Natural killer cell treated with Interleukin-12 subunit alpha and Interleukin-12 subunit beta and Interleukin-15 and Interleukin-18, amount 100 ng/mL, for 72 hours (primary cell): ENCODE data around the gene SLC29A2. TPM values are rescaled to one million over a fixed set of nuclear protein-coding genes. Genes with fewer than 3 reads are reported as not detected.
"Not testable (repeated sequence)": the region's sequence is repeated elsewhere in the genome, so short reads cannot be mapped to it uniquely, and the experiment has no call there.

Source experiments
- ATAC-seq, 2 donors: fragments of 150-1000 bp; cut with Tn5 transposase in 1 of 2; sonication (Bioruptor Pico), chemical (Tn5 transposase) in 1 of 2; 2 replicates each; pipeline ENCODE4 v1.10.0; 2021
- DNase-seq: peaks from one replicate; pipeline ENCODE4 v3.0.0; 2022; ENCODE audit warnings: low spot score
- H3K27ac Mint-ChIP-seq, 2 donors: 1 replicate in 1 of 2; 2 replicates in 1 of 2; pipeline ENCODE4 v1.8.0; 2022; ENCODE audit warnings: mixed read lengths in 2 of 2, mild to moderate bottlenecking in 1 of 2, moderate library complexity in 1 of 2
- H3K27me3 Mint-ChIP-seq, 2 donors: 1 replicate in 1 of 2; 2 replicates in 1 of 2; pipeline ENCODE4 v1.8.0; 2022; ENCODE audit warnings: mixed read lengths in 2 of 2
- H3K36me3 Mint-ChIP-seq: one replicate; pipeline ENCODE4 v1.8.0; 2022; ENCODE audit warnings: mixed read lengths
- H3K4me1 Mint-ChIP-seq, 2 donors: 1 replicate in 1 of 2; 2 replicates in 1 of 2; pipeline ENCODE4 v1.8.0; 2022; ENCODE audit warnings: low read depth in 2 of 2, mixed read lengths in 2 of 2, mild to moderate bottlenecking in 1 of 2
- H3K4me3 Mint-ChIP-seq: one replicate; pipeline ENCODE4 v1.8.0; 2022; ENCODE audit warnings: mixed read lengths
- H3K9me3 Mint-ChIP-seq: 2 replicates; pipeline ENCODE4 v1.8.0; 2022; ENCODE audit warnings: mixed read lengths
- total RNA-seq, 2 donors: library from RNA; stranded (reverse); gene quantifications; one replicate each; pipeline ENCODE4 v1.2.3, GENCODE V29; 2022

Gene SLC29A2
- total RNA-seq, 2 donors from 2014 or later, result 2.4 to 13.6 TPM

DNA sequence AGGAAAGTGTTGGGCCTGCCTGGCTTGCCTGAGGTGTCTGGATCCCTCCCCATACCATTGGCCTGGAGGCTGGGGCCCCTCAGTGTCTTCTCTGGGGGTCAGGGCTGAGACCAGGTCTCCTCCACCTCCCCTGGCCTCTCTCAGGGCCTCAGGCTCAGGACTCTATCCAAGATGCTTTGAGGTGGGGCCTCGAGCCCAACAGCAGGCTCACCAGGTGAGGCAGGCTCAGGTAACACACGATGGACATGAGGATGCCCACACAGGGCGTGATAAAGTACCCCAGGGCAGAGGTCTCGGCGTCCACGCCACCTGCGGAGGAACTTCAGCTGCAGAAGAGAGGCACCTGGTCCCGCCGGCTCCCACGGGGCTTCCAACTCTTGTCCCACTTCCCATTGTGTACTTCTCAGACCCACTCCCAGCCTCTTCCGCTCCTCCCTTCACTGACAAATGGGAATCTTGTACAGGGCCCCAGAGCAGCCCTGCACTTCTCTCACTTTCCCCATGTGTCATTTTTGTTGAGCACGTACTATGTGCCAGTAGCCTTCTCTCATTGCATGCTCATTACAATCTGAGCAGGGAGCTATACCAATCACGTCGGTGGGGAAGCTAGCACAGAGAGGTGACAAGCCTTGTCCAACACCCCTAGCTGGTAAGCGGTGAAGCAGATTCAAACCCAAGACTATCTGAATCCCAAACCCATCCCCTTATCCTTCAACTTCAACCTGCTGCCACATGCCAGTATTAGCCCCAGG is 3.8 kb downstream of the SLC29A2 start:
- ATAC-seq (no peak), DNase-seq (no peak)
- no peaks in the 10 kb centered on the region for H3K36me3 Mint-ChIP-seq
- H3K27ac Mint-ChIP-seq, result no peak overlapping the region
- H3K9me3 Mint-ChIP-seq, result no peaks in the 10 kb centered on the region
- peaks cover 0 to 11% of the 10 kb centered on the region in 2 donors for H3K4me1 Mint-ChIP-seq
- no peaks in the 10 kb centered on the region for H3K27me3 Mint-ChIP-seq
- H3K4me3 Mint-ChIP-seq, result no peak overlapping the region

DNA sequence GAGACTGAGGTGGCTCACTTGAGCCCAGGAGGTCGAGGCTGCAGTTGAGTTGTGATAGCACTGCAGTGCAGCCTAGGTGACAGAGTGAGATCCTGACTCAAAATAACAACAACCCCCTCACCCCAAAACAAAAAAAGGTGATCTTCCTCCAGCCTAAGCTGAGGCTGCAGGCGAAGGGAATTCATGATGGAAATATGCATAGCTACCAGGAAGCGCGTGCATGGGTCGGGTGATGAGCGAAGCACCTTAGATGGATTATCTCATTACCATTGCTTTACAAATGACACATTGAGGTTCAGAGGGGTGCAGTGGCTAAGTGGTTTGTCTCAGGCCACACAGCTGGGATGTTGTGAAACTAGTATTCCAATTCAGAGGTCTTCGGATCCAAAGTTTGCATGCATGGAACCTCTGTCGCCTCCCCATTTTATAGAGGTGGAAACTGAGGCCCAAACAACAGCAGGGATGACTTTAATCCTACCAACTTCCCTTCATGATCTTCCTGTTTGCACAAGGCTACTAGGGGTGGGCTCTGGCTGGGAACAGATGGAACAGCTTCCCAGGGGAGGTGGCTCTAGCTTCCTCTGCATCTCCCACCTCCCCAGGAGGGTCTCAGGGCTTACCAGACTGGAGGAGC is 4.6 kb downstream of the SLC29A2 start:
- H3K4me1 Mint-ChIP-seq, result peaks cover 0 to 7% of the 10 kb centered on the region in 2 donors
- ATAC-seq (no peak), DNase-seq (no peak)
- no peaks in the 10 kb centered on the region for H3K27me3 Mint-ChIP-seq
- H3K36me3 Mint-ChIP-seq, result no peaks in the 10 kb centered on the region
- H3K9me3 Mint-ChIP-seq, result no peaks in the 10 kb centered on the region
- no peak overlapping the region for H3K27ac Mint-ChIP-seq
- no peak overlapping the region for H3K4me3 Mint-ChIP-seq

DNA sequence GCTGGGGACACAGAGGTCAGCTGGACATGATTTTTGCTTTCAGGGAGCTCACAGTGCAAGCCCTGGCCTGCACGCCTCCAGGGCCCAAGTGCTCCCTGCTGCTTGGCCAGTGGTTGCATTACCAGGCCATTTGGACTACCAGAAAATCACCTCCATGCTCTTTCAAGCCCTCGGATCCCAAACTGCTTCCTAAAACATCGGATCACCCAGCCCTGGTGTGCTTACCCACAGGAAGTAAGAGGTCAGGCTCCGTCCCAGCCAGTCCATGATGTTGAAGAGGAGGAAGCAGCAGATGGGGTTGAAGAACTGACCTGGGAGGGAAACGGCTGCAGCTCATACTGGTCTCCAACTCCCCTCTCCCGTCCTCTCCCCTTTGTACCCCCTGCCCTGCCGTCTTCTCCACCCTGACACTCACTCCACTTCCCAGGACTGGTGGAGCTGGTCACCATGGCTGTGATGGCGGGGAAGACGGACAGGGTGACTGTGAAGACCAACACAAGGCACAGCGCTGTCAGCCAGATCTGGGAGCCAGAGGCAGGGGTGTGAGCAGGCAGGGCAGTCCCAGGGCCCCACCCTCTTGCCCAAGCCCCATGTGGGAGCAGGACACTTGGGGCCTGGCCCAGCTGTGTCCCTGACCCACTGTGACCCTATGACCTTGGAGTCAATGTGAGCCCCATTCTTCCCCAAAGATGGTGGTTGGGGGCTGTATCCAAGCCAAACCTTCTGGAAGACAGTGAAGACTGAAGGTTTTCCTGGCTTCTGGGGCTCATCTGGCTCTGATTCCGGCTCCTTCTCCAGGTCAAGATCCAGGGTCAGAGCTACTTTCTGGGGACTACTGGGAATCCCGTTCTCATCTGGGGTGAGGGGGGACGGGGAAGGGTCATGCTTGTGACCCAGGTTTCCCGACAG is 5.6 kb downstream of the SLC29A2 start:
- no peak overlapping the region for H3K27ac Mint-ChIP-seq
- no peaks in the 10 kb centered on the region for H3K27me3 Mint-ChIP-seq
- DNase-seq, result no peak
- no peak for ATAC-seq
- peaks cover 0 to 7% of the 10 kb centered on the region in 2 donors for H3K4me1 Mint-ChIP-seq
- no peak overlapping the region for H3K4me3 Mint-ChIP-seq
- no peaks in the 10 kb centered on the region for H3K9me3 Mint-ChIP-seq
- H3K36me3 Mint-ChIP-seq, result no peaks in the 10 kb centered on the region

DNA sequence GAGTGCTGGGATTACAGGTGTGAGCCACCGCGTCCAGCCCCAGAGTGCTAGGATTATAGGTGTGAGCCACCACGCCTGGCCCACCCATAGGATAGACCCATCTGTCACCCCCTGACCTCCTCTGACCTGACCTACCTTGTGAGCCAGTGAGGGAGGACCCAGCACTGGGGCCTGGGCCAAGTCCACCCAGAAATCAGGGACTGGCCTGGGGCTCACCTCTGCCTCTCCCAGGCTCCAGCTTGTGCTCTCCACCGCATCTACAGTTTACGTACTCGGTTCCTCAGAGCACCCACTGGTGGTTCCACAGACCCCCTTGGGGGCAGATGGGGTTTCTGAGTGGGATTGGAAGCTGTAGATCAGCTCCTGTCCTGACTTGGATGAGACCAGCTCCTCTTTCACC is 6.4 kb downstream of the SLC29A2 start:
- H3K9me3 Mint-ChIP-seq, result no peaks in the 10 kb centered on the region
- H3K27ac Mint-ChIP-seq, result no peak overlapping the region
- H3K27me3 Mint-ChIP-seq, result no peaks in the 10 kb centered on the region
- no peak overlapping the region for H3K4me3 Mint-ChIP-seq
- peaks cover 0 to 5% of the 10 kb centered on the region in 2 donors for H3K4me1 Mint-ChIP-seq
- no peaks in the 10 kb centered on the region for H3K36me3 Mint-ChIP-seq
- DNase-seq, result no peak
- ATAC-seq, result no peak

DNA sequence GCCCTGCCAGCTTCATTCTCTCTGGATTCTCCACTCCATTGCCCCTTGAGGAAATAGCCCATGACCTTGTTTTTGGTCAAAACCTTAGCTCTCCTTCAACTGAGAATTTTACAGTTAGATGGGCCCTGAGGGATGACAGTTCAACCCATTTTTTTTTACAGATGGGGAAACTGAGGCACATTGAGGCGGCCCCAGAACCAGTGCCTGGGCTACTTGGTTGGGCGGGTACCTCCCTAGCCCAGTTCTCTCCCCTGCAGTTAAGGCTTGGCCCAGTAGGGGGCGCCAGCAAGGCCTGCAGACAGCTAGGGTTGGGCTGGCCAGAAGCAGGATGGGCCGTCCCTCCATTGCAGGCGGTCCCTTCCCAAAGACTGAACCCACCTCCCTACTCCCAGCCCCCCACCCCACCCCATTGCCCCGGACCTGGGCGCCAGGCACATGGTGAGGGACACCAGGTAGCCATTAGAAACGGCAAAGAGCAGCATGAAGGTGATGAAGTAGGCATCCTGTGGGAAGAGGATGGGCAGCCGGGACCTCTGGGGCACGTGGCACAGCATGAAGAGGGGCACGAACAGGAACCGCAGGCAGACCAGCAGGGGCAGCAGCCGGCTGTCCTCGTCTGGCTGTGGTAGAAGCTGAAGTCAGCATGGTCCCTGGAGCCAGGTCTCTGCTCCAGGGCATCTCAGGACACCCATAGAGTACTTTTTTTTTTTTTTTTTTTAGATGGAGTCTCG is 7.6 kb downstream of the SLC29A2 start:
- Mint-ChIP-seq H3K36me3 (no peaks in the 10 kb centered on the region), H3K4me3 (no peak overlapping the region), H3K27me3 (no peaks in the 10 kb centered on the region), H3K27ac (no peak overlapping the region), H3K9me3 (no peaks in the 10 kb centered on the region), H3K4me1 (no peaks in the 10 kb centered on the region)
- ATAC-seq, result peak; percentile 53 to 75
- DNase-seq, result peak; percentile 71

DNA sequence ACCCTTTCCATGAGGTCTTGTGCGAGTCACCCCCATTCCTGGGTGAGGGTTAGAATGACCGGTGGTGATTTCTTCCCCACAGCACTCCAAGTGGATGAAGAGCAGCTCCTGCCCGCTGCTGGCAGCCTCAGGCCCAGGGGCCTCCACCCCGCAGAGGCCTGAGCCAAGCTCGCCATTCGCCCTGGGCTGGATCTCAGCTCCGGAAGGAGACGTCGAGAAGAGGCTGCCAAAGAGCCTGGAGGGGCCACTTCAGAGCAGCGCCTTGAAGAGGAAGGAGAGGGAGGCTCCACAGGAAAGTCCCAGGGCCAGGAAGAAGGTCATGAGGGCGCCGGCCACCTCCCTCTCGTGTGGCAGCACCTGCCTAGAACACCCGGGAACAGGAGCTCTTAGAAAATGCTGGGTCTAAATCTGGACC is 8.4 kb downstream of the SLC29A2 start:
- Mint-ChIP-seq H3K27me3 (no peaks in the 10 kb centered on the region), H3K27ac (no peak overlapping the region), H3K4me1 (no peaks in the 10 kb centered on the region), H3K4me3 (no peak overlapping the region), H3K36me3 (no peaks in the 10 kb centered on the region), H3K9me3 (no peaks in the 10 kb centered on the region)
- ATAC-seq (no peak), DNase-seq (no peak)

DNA sequence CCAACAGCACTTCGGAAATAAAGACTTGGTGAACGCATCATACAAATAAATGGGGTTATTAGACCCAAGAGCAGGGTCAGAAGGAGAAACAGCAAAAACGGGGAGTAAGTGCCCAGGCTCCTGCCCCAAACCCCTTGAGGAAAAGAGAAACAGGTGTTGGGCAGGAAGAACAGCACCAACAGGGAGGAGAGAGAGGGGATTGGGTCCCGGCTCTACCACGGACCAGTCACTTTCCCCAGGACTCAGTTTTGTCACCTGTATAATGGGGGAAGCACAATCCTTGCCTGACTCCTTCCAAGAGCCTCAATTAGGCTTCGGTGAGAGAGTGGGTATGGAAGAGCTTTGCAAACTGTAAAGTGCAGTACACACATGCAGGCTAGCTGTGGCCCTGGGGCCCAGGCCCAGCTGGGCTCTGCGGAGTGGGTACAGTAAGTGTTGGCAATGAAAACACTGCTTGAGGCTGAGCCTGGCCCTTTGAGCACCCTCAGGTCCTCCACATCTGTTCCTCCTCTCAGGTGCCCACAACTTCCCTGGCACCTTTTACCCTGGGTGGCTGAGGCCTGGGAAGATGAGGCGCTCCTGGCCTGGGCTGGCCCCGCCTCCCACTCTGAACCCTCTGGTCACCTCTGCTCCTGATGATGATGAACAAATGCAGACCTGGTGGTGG is 8.9 kb downstream of the SLC29A2 start:
- Mint-ChIP-seq H3K27me3 (no peaks in the 10 kb centered on the region), H3K9me3 (no peaks in the 10 kb centered on the region), H3K4me1 (no peaks in the 10 kb centered on the region), H3K4me3 (no peak overlapping the region), H3K27ac (peak overlapping the region in 1 of 2 donors; percentile 58), H3K36me3 (no peaks in the 10 kb centered on the region)
- no peak for ATAC-seq
- DNase-seq, result no peak

DNA sequence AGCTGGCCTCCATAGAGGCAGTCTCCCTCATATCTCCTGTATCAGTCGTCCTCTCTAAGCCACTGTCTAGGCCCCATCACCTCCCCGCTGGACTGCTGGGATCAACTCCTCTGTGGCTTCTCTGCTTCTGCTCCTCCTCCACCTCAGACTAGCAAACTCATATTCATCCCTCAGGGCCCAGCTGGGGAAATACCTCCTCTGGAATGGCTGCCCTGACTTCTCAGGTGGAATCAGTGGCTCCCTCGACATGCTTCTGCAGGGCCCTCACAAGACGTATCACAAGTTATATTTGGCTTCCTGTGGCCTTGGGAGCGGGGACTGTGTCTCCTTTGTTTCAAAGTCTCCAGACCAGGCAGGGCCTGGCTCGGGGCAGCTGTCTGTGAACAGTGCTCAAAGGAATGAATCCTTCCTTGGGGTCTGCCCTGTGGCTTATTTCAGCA is 10.0 kb downstream of the SLC29A2 start:
- DNase-seq (no peak), ATAC-seq (no peak)
- no peaks in the 10 kb centered on the region for H3K4me1 Mint-ChIP-seq
- H3K4me3 Mint-ChIP-seq, result no peak overlapping the region
- no peaks in the 10 kb centered on the region for H3K9me3 Mint-ChIP-seq
- no peaks in the 10 kb centered on the region for H3K27me3 Mint-ChIP-seq
- H3K27ac Mint-ChIP-seq, result no peak overlapping the region
- H3K36me3 Mint-ChIP-seq, result no peaks in the 10 kb centered on the region

DNA sequence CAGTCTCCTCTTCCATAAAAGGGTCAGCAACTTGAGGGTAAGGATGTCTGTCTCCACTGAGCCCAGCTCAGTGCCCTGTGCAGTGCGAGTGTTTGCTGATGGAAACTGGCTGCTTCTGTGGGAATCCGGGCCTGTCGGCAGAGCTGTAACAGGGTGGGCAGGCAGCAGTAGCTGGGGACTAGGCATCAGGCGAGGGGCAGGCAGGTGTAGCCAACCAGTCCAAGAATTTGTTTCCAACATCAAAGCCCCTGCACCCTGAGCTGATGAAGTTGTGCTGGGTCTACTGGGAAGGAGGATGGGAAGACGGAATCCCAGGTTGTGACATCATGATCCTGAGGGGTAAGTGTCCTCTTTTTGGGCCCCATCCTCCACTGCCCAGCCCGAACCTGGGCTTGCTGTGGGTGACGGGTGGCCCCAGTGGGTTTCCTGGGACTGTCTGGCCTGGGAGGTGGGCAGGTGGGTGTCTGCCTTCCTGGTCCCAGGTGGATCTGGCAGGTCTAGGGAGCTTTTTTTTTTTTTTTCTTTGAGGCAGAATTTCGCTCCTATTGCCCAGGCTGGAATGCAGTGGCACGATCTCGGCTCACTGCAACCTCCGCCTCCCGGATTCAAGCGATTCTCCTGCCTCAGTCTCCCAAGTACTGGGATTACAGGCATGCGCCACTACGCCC is 11.0 kb downstream of the SLC29A2 start:
- Mint-ChIP-seq H3K4me3 (no peak overlapping the region), H3K9me3 (no peaks in the 10 kb centered on the region), H3K36me3 (no peaks in the 10 kb centered on the region), H3K27ac (no peak overlapping the region), H3K4me1 (no peaks in the 10 kb centered on the region), H3K27me3 (no peaks in the 10 kb centered on the region)
- no peak for ATAC-seq
- no peak for DNase-seq

DNA sequence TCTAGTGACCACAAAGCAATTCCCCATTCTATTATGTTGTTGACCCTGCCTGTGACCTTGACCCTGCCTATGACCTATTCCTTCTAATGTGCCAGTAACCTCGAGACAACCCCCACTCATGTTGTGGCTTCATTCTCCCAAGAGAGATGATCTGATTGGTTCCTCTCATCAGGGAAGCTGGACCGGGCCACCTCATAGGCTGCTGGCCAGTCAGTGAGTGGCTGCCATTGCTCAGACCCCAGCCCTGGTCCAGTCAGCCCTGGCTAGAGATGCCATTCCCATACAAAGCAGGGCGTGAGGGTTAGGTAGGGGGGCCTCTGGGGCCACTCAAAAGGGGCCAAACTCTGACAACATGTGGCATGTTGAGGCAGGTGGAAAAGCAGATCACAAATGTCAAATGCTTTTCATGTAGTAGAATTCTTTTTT is 11.9 kb downstream of the SLC29A2 start:
- Mint-ChIP-seq H3K27me3 (no peaks in the 10 kb centered on the region), H3K9me3 (no peaks in the 10 kb centered on the region), H3K27ac (no peak overlapping the region), H3K36me3 (no peaks in the 10 kb centered on the region), H3K4me3 (no peak overlapping the region), H3K4me1 (no peaks in the 10 kb centered on the region)
- DNase-seq, result no peak
- no peak for ATAC-seq

DNA sequence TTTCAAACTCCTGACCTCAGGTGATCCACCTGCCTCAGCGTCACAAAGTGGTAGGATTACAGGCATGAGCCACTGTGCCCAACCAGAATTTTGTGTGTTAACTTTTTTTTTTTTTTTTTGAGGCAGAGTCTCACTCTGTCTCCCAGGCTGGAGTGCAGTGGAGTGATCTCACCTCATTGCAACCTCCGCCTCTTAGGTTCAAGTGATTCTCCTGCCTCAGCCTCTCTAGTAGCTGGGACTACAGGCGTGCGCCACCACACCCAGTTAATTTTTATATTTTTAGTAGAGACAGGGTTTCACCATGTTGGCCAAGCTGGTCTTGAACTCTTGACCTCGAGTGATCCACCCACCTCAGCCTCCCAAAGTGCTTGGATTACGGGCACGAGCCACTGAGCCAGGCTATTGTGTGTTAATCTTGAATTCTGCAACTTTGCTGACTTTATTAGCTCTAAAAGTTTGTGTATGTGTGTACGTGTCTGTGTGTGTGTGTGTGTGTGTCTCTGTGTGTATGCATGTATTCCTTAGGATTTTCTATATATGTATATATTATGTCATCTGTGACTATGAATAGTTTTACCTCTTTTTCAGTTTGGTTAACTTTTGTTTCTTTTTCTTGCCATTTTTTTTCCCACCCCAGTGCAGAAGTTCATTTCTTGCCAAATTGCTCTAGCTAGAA is 20.9 kb downstream of the SLC29A2 start:
- H3K4me1 Mint-ChIP-seq, H3K36me3 Mint-ChIP-seq, H3K9me3 Mint-ChIP-seq, ATAC-seq, H3K27me3 Mint-ChIP-seq, H3K4me3 Mint-ChIP-seq, DNase-seq, H3K27ac Mint-ChIP-seq: not testable (repeated sequence)

DNA sequence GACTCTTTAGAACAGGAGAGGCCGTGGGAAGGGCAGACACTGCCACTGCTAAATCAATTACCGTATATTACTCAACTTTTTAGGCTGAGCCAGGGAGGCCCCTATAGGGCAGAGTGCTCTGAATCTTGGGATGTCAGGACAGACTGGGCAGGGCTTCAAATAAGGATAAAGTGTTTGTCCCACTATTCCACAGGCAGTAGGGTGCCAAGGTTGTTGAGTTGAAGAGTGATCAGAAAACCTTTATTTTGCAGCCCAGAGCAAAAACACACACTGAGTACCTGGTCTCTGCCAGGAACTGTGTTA is 22.5 kb downstream of the SLC29A2 start:
- H3K36me3 Mint-ChIP-seq, result no peaks in the 10 kb centered on the region
- no peaks in the 10 kb centered on the region for H3K9me3 Mint-ChIP-seq
- DNase-seq, result no peak
- peaks cover 17 to 25% of the 10 kb centered on the region in 2 donors for H3K4me1 Mint-ChIP-seq
- ATAC-seq, result no peak
- no peak overlapping the region for H3K4me3 Mint-ChIP-seq
- peaks cover 0 to 2% of the 10 kb centered on the region in 2 donors for H3K27me3 Mint-ChIP-seq
- H3K27ac Mint-ChIP-seq, result peak overlapping the region in 1 of 2 donors; percentile 99
